Measurements from ENCODE around the gene RTL10. TPM values are rescaled to one million over a fixed set of nuclear protein-coding genes. Genes with fewer than 3 reads are reported as not detected.
A peak's percentile ranks its signal among the peaks of the same experiment; 100 is the strongest.

Gene RTL10
- total RNA-seq, 1 donor from 2014 or later, result 8.4 TPM

DNA sequence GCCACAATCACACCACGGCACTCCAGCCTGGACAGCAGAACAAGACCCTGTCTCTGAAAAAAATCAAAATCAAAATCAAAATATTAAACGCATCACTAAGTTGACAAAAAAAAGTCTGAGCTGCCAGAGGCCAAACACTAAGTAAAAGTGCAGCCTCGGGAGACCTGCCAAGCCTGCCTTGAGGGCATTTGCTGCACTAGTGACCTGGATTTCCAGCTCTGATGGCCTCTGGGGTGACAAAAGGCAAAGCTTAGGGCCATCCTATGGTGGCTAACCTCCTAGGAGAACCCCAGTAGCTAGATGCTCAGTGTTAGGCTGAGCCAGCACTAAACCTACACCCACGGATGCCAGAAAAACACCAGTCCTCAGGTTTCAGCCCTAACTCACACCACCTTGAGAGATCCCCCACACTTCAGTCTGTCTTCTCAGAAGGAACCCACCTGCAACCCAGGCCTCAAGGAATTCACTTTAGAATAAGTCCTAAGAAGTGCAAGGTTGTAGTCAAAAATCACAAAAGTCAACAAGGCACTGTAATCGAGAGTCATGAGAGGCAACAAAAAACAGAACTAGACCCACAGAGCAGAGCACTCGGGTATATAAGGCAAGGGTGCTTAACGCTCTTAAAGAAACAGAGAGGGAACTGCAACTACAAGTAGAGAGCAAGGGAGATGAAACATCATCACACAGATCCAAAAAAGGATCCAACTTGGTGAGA lies 28.6 kb downstream of the RTL10 start:
- DNase-seq (ENCODE audit: low spot score), result no peak

- peak; percentile 79 for DNase-seq (ENCODE audit: low spot score)
Observed at GRCh38 chr22:19824926-19825339, 29.7 kb downstream of the RTL10 start.

GRCh38 chr22:19824212-19824925 lies 30.3 kb downstream of the RTL10 start:
- DNase-seq (ENCODE audit: low spot score), result peak; percentile 78

DNA sequence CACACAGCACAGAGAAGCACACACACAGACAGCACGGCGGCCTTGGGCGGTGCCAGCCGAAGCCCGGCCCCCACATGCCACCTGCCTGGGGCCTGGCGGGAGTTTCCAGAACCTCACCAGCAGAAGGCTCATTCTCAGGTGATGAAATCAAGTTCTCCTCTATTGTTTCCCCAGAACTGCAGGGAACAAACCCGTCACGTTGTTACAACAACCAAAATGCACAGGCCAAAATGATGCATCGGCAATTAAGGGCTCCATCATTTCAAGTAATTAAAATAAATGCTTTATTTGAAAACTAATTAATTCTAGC lies 30.8 kb downstream of the RTL10 start:
- peak; percentile 86 for DNase-seq (ENCODE audit: low spot score)

DNA sequence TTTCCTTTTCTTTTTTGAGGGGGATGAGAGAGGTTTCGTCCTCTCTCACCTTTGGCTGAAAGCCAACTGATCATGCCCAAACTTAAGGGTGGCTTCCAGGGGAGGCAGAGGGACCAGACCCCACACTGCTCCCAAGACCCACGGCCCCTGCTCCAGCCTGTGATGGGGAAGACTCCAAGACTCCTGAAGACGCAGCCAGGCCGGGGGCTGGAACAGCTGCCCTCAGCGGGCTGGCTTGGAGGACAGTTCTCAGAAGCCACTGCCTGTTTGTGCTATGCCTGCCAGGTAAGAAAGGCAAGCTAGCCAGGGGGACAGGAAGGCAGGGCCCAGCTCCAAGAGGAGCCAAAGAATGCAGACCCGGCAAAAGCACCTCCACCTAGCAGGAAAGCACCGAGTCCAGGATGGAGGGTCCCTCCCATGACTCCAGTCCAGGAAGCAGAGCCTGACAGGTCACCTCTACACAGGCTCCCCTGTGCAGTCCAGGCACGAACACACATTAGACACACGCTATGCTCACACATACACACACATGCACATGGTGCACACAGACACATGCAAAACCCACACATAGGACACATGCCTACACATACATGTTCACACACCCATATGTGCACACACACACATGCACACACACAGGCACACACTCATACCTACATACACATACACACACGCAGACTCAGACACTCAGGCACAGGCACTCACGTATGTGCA lies 31.3 kb downstream of the RTL10 start:
- no peak for DNase-seq (ENCODE audit: low spot score)

DNA sequence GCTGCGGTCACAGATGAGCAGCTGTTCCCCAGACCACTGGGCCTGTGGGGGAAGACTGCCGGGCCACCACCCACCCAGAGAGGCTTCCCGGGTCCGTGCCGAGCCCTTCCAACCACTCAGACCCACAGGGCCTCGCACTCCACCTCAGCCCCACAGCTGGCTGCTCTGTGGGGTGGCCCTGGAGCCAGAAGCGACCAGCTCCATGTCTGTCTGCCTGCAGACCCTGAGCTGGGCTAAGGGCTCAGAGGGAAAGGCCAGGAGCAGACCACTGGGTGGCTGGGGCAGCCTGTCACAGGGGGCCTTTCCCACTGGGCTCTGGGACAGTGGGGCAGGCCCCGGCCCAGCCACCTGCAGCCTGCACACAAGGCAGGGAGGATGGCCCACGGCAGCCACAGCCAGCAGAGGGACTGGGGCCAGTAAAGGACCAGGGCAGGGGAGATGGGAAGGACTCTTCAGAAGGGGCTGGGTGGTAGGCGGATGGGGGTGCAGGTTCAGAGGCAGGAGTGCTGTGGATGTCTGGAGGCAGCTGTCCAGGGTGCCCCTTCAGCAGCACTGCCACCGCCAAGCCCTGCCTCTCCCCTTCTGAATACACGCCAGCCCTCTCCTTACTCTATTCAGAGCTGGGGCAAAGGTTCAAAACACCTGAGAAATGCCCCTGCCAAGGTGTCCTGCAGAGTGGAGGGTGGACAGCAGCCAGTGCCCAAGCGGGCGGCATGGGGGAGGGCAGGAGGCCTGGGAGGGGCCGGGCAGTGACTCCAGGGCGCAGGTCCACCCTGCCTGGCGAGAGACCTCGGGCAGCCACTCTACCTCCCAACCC lies 32.2 kb downstream of the RTL10 start:
- DNase-seq (ENCODE audit: low spot score), result peak; percentile 76

- DNase-seq (ENCODE audit: low spot score), result peak; percentile 71
Observed at GRCh38 chr22:19821523-19822300, 33.0 kb downstream of the RTL10 start.

GRCh38 chr22:19820880-19821522 lies 33.7 kb downstream of the RTL10 start:
- DNase-seq (ENCODE audit: low spot score), result peak; percentile 77

GRCh38 chr22:19819911-19820879 lies 34.5 kb downstream of the RTL10 start:
- peak; percentile 77 for DNase-seq (ENCODE audit: low spot score)

DNA sequence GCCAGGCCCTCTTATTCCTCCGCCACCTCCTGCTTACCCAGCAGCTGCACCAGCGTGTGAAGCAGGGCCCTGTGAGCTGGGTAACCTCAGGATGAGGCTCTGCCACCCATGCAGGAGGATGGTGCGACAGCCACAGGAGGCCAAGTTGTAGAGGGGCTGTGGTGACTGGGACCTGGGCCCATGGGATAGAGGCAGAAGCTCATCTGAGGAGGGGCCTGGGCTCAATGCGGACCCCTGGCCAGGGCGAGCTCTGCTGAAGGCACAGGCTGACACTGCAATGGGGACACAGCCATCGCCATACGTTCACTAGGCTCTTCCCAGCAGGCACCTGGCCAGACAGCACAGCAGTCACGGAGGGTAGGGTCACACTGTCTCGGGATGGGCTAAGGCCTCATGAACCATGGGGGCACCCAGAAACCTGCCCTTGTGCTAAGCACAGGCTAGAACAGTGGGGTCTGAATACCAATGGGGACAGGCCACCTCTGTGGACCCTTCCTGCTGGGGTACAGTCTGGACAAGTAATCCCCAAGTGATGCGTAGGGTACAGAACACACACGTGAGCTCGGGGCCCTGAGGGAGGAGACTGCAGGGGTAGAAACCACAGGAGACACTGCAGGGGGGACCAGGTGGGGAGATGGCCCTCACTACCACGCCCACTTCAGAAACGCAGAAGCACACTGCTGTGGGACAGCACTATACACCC lies 35.3 kb downstream of the RTL10 start:
- no peak for DNase-seq (ENCODE audit: low spot score)

DNA sequence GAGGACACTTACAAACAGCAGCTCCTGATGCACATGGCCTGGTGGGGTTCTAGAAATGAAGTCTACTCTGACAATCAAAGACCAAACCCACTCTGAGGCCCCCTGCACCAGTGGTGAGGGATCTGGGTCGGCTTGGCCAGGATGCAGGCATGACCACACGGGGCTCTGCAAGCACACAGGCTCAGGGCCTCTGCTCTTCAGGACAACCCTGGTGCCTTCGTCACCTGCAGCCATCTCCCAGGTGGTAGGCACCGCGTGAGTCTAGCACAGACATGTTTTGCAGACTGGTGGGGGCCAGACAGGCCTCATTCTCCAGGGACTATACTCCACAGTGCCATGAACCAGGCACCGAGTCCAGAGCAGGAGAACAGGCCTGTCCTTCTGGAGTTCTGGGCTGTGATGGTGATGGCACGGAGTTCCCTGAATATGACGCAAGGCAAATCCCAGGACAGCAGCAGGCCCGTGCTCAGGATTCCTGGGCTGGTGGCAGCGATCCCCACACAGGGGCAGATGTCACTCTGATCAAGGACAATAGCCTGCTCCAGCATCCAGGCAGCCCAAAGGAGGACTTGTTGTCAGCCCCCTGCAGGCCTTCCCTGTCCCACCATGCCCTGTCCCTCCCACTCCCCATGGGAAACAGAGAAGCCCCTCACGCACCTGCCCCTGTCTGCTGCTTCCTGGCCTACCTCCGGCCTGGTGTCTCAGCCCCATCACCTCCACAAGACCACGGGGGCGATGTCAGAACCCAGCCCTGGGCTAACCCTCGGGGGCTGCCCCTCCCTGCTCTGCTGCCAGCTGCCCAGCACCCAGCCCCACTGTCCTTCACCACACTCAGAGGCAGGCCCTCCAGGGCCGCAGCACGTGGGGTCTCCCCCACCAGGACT lies 36.1 kb downstream of the RTL10 start:
- peak; percentile 87 for DNase-seq (ENCODE audit: low spot score)

DNA sequence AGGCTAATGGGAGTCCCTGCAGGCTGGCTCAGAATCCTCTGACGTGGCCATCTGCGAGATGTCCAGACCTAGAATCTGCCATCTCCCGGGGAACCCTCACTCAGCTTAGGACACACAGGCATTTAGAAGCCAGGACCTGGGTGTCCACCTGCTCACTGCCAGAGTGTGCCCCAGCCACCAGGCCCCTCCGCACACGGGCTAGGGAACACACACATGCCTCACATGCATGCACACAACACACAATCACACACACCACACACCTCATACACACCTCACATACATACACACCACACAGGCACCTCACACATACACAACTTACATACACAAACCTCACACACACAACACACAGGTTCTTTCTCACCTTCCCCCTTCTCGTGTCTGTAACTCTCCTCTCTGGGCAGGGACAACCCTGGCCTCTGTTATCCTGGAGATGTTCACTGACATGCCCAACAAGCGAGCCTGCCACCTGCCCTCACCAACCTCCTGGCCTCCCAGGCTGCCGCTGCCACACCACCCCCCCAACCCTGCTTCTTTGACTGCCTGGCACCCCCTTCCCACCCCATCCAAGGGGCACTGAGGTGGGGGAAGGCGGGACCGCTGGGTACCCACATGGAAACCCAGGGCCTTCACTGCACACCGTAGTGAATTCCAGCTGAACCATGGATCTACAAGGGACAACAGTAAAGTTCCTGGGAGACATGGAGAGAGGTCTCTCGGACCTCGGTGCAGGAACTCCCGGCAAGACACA lies 38.1 kb downstream of the RTL10 start:
- no peak for DNase-seq (ENCODE audit: low spot score)

DNA sequence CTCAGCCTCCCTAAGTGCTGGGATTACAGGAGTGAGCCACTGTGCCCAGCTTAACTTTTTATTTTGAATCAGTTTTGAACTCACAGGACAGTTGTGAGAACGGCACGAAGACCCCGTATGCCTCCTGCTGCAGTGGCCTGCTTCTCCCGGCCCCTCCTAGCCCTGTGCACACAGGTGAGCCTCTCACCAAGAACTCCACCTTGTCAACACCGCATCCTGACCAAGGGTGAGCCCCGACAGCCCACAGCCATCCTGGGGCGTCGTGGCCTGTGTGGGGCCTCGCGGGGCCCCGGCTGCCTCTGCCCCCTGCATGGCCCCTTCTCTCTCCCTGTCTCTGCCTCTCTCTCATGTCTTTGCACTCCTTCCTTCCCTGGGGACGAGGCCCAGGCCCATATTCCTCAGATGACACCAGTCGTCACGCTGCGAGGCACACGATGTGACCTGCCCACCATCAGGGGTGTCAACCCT lies 38.8 kb downstream of the RTL10 start:
- no peak for DNase-seq (ENCODE audit: low spot score)

- peak; percentile 67 for DNase-seq (ENCODE audit: low spot score)
Observed at GRCh38 chr22:19815093-19815822, 39.4 kb downstream of the RTL10 start.

GRCh38 chr22:19814428-19814827 lies 40.2 kb downstream of the RTL10 start:
- DNase-seq (ENCODE audit: low spot score), result no peak

DNA sequence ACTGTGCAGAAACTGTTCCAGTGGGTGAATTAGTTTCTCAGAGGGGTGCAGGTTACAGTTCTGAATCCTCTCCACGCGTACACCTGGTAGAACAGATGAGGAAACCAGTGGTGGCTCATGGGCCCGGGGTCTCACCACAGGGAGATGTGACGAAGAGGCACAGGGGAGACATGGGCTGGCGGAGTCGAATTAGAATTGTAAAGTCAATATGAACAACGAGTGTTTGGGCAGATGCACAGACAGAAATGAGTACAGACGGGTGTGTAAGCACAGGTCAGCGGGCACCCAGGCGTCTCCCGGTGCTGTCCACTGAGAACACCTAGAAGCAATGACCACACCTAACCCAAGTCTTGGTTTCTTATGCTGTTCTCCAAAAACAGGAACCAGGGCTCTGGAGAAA lies 41.8 kb downstream of the RTL10 start:
- DNase-seq (ENCODE audit: low spot score), result peak; percentile 57

Data from mesenteric fat pad (tissue), 1 donor.